ENCODE results near the gene CBR4. TPM values are rescaled to one million over a fixed set of nuclear protein-coding genes. Genes with fewer than 3 reads are reported as not detected.

Gene CBR4
- total RNA-seq, 1 experiment from 2014 or later: 24.0 TPM

- BruUV-seq (replicated peaks): no TSS peak
- POLR2A ChIA-PET: no interaction called here
- no peak overlapping the region for H3K4me3 Mint-ChIP-seq (ENCODE audit: unreplicated experiment)
Observed at GRCh38 chr4:169054879-169055278, 44.8 kb upstream of the CBR4 start.

GRCh38 chr4:169052594-169052945, 42.5 kb upstream of the CBR4 start:
- no peak overlapping the region for H3K4me3 Mint-ChIP-seq (ENCODE audit: unreplicated experiment)
- no TSS peak for BruUV-seq (replicated peaks)
- H3K9me3 Mint-ChIP-seq (ENCODE audit: unreplicated experiment): no peaks in the 10 kb centered on the region
- H3K27me3 Mint-ChIP-seq (ENCODE audit: insufficient read depth, unreplicated experiment): no peaks in the 10 kb centered on the region
- intact Hi-C loops (cut with micrococcal nuclease): no loop called here
- TF ChIP-seq CTCF (IDR thresholded peaks at IDR 0.05; ENCODE audit: unreplicated experiment): no peak
- ChIA-PET CTCF (interaction anchor here (0.6 to 0.9 kb wide), 2 partner anchors 9 to 345 kb away, joined by 3 to 4 read pairs; no protein-coding TSS in a partner anchor), POLR2A (no interaction called here)
- H3K36me3 Mint-ChIP-seq (ENCODE audit: insufficient read depth, unreplicated experiment): peaks cover 7% of the 10 kb centered on the region
- no peaks in the 10 kb centered on the region for H3K4me1 Mint-ChIP-seq (ENCODE audit: insufficient read depth, unreplicated experiment)
- no peak for DNase-seq (ENCODE audit: unreplicated experiment)
- H3K27ac Mint-ChIP-seq (ENCODE audit: low read depth, unreplicated experiment): no peak overlapping the region

More at GRCh38 chr4:169054879-169055278, 44.8 kb upstream of the CBR4 start:
- Mint-ChIP-seq H3K9me3 (ENCODE audit: unreplicated experiment) (no peaks in the 10 kb centered on the region), H3K27me3 (ENCODE audit: insufficient read depth, unreplicated experiment) (no peaks in the 10 kb centered on the region), H3K27ac (ENCODE audit: low read depth, unreplicated experiment) (no peak overlapping the region), H3K36me3 (ENCODE audit: insufficient read depth, unreplicated experiment) (peaks cover 7% of the 10 kb centered on the region), H3K4me1 (ENCODE audit: insufficient read depth, unreplicated experiment) (no peaks in the 10 kb centered on the region)
- CTCF ChIA-PET: interaction anchor here (0.6 kb wide), 1 partner anchor 451 kb away, joined by 4 read pairs; no protein-coding TSS in a partner anchor
- intact Hi-C loops (cut with micrococcal nuclease): no loop called here
- no peak for TF ChIP-seq CTCF (IDR thresholded peaks at IDR 0.05; ENCODE audit: unreplicated experiment)
- DNase-seq (ENCODE audit: unreplicated experiment): no peak

DNA sequence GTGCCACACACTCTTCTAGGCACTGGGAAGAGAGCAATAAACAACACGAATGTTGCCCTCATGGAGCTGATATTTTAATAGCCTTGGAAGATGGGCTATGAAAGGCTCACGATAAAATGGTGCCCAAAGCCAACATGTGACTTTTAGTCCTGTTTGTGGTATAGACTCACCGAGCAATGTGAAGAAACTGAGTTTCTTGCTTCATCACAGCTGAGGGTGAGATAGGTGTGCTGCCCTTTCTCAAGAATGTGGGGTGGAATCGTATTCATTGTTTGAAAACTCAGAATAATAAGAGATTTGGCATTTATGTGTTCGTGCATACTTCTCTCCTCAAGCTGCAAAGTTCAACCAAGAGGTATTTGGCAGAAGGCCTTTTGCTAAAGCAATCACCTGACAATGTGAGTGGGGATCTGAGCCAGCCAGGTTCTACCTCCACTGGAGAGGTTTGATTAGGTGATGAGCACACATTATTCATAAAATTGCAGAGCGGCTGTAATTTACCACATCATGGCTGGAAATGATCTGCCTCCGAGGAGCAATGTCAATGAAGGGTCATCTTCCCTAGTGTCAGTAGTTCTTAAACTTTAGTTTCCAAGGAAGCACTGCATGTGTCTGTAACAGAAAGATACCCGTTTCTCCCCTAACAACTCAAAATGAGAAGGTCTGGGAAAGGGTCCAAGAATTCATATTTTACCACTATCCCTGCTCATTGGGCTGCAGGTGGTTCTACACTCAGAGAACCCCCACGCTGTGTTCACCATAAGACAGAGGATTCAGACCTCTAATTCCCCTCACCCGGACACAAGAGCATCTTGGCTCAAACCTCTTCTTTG, 41.9 kb upstream of the CBR4 start:
- Mint-ChIP-seq H3K36me3 (ENCODE audit: insufficient read depth, unreplicated experiment) (peaks cover 7% of the 10 kb centered on the region), H3K4me3 (ENCODE audit: unreplicated experiment) (no peak overlapping the region), H3K27ac (ENCODE audit: low read depth, unreplicated experiment) (no peak overlapping the region)

More for the DNA sequence above, 41.9 kb upstream of the CBR4 start:
- no peak for DNase-seq (ENCODE audit: unreplicated experiment)
- BruUV-seq (replicated peaks): no TSS peak
- intact Hi-C loops (cut with micrococcal nuclease): no loop called here
- Mint-ChIP-seq H3K4me1 (ENCODE audit: insufficient read depth, unreplicated experiment) (no peaks in the 10 kb centered on the region), H3K27me3 (ENCODE audit: insufficient read depth, unreplicated experiment) (no peaks in the 10 kb centered on the region), H3K9me3 (ENCODE audit: unreplicated experiment) (no peaks in the 10 kb centered on the region)
- no peak for TF ChIP-seq CTCF (IDR thresholded peaks at IDR 0.05; ENCODE audit: unreplicated experiment)
- ChIA-PET CTCF (interaction anchor here (0.6 to 0.9 kb wide), 3 partner anchors 8 to 345 kb away, joined by 3 to 4 read pairs (median 4); no protein-coding TSS in a partner anchor), POLR2A (no interaction called here)

All from MCF 10A (cell line).